HG03342 (cell line): Measurements from ENCODE around the gene ACOT11.

Experiments
- ATAC-seq: cut with Tn5 transposase; IDR thresholded peaks from one replicate; pipeline ENCODE4 v1.9.1; 2021; ENCODE audit warnings: mild to moderate bottlenecking, moderate library complexity; ENCODE audit not compliant: unreplicated experiment

Gene ACOT11

DNA sequence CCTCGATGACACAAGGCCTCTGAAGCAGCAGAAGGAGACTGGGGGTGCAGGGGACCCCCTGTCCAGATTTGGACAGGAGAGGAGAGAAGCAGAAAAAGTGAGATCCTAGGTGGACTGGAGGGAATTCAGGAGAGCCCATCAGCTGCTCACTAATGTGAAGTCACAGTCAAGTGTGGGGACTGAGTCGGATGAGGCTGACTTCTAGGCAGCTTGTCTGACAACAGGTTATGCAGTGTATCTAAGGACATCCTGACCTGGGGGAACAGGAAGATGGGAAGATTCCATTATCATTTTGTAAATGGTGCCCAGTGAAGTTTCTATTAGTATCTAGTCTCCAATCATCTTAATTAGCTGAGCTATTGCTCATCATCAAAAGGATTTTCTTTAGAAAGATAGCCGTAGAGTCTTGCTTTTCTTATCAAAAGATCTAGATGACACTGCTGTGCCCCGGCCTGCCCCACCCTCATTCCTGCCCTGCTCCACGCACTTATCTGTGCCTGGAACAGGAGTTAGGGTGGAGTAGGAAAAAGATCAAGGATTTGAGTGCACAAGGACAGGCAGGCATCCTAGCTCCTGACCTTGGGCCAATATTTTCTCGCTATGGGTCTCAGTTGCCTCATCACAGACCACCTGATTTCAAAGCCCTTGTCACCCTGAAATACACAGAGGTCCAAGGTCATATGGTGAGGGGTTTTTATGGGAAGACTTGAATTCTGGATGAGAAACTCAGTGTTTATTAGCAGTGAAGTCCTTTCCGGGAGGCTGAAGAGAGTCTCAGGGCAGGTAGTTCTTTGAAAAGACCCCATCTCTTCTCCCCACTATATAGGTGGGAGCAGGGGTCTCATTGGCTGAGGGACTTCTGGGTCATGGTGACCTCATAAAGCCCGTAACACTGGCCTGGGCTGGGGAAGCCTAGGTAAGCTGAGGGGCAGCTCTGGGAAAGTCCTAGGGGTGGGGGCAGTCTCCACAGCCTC is 93.1 kb downstream of the ACOT11 start, which contains the start of gene MROH7:
Gene MROH7, plus strand, starts transcription at position 924 of the 974 bp plus-strand sequence. CDS start 11,141 bp downstream, outside the sequence.
- no peak for ATAC-seq

DNA sequence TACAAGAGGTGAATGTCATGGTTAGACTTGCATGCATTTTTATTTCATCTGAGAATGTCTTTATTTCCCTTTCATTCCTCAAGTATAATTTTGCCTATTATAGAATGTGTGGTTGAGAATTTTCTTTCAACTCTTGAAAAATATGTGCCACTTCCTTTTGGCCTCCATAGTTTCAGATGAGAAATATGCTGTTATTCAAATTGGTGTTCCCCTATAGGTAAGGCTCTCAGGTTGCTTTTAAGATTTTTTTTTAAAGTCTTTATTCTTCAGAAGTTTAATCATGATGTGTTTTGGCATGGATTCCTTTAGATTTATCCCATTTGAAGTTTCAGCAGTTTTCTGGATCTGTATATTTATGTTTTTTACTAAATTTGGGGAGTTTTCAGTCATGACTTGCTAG is 95.7 kb downstream of the ACOT11 start:
- ATAC-seq = no peak

DNA sequence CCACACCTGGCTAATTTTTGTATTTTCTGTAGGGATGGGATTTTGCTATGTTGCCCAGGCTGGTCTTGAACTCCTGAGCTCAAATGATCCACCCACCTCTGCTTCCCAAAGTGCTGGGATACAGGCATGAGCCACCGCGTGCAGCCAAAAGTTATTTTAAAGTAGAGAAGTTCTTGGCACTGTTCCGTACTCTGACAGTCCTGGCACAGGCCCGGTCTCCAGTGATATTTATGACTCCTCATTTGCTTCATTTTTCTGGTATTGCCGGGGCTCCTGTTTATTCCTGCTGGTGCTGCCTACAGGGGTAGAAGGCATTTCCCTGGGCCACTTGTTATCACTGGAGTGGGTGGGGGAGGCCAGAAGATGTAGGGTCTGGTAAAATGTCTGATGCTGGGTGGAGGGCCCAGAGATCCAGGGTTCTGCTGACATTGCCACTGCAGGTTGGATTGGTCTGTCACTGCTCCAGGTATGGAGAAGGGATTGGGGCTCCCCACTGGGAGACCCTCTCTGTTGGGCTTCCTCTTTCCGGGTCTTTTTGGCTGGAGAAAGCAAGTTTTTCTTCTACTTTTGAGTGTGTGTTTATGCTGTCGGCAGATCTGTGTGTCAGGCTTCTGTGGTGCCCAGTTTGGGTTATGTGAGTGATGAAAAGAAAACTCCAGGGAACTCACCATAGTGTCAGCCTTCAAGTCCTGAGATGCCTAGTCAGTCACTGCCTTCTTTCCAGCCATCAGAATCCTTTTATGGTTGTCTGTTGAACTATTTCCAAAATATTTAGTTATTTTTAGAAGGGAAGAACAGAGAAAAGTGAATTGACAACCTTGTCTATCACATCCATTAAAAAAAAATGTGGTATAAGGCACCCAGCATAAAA is 98.0 kb downstream of the ACOT11 start:
- ATAC-seq = no peak

DNA sequence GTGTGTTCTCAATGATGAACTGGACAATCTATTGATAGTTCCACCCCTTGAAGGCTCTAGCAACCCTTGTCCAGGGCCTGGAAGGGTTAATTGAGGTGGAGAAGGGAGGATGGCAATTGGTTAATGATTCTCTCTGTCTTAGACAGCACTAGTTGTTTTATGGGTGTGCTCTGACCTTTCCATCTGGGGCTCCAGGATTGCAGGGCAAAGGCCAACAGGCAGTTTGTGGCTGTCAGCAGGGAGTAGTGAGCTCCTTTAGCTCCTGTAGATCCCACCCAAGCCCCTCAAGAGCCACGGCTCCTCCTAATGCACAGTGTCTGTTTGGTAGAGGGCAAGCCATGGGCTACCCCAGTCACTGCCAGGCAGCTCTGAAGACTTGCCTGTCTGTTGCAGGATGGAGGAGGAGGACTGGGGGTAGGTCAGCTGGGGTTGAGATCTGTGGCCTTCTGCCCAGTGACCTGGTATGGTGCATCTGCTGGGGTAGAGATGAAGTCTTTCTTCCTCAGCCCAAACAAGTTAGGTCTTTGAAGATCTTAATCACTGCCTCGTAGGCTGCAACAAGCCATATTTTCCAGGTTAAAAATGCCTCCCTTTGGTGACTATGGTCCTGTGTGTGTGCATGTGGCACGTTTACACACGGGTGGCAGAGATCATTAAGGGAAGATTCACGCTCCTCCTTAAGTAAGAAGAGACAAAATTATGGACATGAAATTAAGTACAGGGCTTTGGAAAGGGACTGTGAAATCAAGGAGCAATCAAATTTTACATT is 101.3 kb downstream of the ACOT11 start:
- ATAC-seq = no peak

DNA sequence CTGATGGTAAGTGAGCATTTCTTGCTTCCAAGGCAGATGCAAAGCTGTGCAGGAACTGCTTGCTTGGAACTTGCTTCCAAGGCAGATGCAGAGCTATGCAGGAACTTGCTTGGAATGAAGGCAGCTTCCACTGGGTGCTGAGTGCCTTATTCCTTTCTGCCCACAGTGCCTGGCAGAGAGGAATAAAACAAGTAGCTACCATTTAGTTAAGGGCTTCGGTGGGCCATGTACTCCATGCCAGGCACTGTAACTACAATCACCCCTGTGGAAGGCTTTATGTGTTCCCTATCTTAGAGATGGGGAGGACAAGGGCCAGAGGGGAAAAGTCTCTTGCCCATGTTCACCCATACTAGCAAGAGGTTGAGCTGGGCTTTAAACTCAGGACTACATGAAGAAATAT is 101.9 kb downstream of the ACOT11 start:
- ATAC-seq = no peak

DNA sequence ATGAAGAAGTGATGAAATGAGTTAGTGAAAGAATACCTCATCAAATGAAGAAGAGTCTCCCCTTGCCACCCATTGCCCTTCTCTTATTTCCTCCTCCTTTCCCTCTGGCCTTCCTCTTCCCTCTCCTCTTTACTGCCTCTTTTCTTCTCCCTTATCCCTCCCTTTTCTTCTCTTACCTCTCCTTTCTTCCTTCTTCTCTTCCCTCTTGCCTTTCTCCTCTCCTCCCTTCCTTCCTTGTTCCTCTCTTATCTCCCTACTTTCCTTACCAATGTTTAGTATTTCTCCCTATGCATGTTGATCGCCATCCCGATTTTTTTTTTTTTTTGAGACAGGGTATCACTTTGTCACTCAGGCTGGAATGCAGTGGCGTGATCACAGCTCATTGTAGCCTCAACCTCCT is 102.4 kb downstream of the ACOT11 start:
- no peak for ATAC-seq

DNA sequence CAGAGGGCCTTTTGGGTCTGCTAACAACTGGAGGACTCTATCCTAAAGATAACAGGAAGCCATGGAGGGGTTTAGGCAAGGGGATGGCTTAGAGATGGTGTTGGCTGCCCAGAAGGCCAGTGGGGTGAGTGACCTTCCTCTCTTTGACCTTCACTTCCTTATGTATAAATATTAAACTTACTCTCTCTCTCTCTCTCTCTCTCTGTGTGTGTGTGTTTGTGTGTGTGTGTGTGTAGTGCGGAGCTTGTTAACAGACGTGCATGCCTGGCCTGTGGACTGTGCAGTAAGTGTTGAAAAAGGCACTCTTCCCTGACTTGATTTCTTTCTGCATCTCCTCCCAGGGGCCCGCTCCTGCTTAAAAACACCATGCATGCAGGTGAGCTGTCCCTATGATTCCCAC is 103.6 kb downstream of the ACOT11 start:
- no peak for ATAC-seq

DNA sequence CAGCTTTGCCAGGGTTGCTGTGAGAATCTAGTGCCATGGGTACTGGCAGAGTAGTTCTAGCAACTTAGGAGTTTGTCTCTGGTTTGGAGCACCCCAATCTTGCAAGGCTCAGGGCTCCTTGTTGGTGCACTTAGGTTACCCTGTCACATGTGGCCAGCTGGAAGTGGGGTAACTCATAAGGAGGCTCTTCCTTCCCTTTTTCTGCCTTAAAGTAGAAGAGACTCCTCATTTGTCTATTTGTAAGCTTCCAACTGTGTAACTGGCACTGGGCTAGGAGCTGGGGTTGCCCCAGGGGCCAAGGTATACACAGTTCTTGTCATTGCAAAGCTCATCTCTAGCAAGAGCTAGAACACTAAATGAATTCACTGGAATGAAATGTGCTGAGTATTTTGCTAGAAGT is 104.1 kb downstream of the ACOT11 start:
- no peak for ATAC-seq

DNA sequence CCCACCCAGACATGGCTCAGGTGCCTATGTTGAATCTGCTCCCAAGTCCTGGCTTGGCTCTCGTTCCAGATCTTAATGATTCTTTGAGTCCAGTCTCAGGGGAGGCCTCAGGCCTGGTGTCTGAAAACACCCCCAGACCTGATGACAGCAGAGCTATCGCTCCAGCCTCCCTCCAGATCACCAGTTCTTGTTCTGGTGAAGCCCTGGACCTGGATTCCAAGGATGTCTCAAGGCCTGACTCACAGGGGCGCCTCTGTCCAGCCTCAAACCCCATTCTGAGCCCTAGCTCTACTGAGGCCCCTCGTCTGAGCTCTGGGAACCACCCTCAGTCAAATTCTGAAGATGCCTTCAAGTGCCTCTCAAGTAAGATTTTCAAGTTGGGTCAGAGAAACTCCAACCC is 105.0 kb downstream of the ACOT11 start:
- no peak for ATAC-seq

DNA sequence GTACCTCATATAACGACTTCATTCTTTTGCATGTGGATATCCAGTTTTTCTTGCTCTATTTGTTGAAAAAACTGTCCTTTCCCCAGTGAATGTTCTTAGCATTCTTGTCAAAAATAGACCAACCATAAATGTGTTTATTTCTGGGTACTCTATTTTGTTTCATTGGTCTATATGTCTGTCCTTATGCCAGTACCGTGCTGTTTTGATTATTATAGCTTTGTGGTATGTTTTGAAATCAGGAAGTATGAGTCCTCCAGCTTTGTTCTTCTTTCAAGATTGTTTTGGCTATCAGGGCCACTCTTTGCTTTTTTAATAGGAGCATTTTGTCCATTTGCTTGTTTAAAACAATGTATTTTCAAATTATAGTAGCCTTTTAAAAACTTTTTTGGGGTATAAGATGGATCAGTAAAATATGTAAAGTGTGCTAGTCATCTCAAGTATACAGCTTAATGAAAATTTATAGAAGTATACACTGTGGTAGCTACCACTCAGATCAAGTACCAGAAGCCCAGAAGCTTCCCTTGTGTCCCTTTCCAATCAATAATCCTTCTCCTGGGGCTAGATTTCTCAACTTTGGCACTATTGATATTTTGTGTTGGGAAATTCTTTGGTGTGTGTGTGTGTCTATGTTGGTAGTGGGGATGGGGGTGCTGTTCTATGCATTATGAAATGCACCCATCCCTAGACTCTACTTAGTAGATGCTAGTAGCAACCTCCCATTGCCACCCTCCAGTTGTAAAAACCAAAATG is 110.3 kb downstream of the ACOT11 start:
- ATAC-seq = no peak
